GM20431 (cell line): ENCODE data around the gene LIMA1.
"Not testable (repeated sequence)": the region's sequence is repeated elsewhere in the genome, so short reads cannot be mapped to it uniquely, and the experiment has no call there.

Experiments used
- in situ Hi-C: fragments of 300-500 bp; cut with MseI, MboI; formaldehyde crosslinking; loops from one replicate; pipeline ENCODE4 v1.15.0; 2020; ENCODE audit warnings: low sequenced_read_pairs; ENCODE audit not compliant: unreplicated experiment

The LIMA1 gene

DNA sequence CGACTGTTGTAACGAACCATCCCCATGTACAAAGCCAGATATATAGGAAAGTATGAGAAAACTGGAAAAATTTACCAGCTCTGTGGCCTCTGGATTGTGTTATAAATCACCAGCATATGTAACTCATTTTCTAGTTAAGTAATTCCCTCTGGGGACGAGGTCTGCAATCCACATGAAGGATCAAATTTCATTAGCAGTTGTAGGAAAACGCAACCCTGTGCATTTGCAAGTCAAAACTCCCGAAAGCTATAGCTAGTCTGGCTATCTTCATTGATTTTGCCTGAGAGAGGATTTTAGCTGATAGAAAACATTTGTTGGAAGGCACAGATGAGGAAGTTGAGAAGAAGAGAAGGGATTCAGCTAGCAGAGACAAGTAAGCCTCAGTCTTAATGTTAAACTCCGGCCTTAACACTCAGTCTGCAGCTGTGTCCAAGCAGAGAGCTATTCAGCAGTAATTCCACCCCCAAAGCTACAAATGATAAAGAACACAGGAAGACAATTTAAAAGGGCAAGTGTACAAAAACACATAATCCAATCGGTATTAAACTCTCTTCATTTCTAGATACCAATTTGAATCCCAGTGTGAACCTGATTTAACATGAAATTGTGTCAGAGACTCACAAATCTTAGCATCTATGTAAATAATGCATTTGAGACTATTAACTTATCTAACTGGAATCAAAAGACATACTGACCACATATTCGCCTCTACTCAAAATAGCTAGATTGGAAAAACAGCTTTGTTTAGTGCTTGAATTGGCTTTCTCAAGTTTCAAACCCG, 61.9 kb downstream of the LIMA1 start:
- in situ Hi-C loops, result no loop called here

DNA sequence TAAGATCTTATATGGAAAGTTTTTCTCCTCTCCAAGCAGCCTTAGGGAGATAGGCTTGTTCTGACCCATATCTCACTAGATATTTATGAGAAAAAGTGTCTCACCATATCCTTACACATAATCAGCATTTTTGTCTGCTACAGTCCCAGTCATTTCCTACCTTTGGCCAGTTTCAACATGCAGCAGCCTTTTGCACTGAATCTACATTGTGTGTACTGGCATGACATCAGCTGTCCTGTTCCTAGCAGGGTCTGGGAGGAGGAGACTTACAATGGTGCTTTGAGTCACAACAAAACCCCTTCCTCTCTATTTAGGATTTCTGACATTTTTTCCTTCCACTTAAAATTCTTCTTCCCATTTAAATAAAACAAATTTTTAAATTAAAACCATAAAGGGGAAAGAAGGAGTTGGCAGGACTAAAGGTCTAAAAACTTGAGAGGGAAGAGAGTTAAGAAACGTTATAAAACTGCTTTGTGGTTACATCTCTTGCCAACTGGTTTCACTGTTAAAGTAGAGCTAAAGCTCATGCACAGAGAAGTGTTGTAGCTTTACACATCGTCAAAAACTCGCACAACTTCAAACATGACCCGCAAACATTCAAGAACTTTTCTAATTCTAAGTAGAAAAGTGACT, 62.8 kb downstream of the LIMA1 start:
- in situ Hi-C loops, result no loop called here

DNA sequence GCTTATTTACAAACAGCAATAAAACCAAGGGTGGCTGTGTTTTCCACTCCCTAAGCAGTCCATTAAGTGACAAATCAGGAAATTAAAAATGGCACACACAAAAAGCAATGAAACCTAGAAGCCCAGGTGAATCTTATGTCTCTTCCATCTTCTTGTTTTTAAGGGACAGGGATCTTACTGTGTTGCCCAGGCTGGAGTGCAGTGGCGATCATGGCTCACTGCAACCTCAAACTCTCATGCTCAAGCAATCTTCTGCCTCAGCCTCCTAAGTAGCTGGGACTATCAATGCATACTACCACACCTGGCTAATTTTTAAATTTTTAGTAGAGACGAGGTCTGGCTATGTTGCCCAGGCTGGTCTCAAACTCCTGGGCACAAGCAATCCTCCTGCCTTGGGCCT, 63.8 kb downstream of the LIMA1 start:
- in situ Hi-C loops, result no loop called here

DNA sequence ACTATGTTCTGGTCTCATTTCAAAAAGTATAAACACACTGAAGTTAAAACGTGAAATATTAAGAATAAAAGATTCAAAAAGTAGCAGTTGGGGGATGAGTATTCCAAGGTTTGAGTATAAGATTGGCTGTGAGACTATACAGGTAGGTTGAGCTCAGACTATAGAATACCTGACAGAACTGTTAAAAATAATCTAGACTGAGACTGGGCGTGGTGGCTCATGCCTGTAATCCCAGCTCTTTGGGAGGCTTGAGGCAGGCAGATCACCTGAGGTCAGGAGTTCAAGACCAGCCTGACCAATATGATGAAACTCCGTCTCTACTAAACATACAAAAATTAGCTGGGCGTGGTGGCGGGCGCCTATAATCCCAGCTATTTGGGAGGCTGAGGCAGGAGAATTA, 64.3 kb downstream of the LIMA1 start:
- in situ Hi-C loops, result not testable (repeated sequence)

DNA sequence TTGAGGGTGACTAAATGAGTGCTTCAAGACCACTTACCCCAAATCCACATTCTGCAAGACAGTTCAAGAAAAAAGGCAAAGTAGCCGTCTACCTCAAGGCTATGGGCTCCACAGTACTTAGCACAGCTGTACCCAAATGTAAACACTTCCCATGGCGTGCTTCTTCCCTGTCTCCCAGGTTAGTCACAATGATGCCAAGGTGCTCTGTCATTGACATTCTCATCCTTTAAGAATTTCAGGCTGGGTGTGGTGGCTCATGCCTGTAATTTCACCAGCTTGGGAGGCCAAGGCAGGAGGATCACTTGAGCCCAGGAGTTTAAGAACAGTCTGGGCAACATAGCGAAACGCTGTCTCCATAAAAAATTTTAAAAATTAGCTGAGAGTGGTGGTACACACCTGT, 64.9 kb downstream of the LIMA1 start:
- in situ Hi-C loops, result no loop called here

DNA sequence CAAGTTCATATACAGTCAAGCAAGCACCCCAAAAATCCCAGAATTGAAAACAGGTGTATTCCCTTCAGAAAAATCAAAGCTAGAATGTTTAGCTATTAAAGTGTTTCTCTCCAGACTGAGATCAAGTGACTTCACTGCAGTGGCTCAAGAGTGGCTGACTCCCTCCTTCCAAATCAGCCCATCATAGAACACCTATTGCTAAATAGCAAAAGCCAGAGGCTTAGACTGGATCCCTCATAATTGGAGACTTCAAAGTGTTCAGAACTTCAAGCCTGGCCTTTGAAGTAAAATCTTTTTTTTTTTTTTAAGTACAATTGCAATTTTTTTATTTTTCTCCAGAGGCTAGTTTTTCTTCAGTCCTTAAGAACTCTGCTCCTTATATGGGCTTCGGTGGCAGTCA, 66.1 kb downstream of the LIMA1 start:
- in situ Hi-C loops, result no loop called here

DNA sequence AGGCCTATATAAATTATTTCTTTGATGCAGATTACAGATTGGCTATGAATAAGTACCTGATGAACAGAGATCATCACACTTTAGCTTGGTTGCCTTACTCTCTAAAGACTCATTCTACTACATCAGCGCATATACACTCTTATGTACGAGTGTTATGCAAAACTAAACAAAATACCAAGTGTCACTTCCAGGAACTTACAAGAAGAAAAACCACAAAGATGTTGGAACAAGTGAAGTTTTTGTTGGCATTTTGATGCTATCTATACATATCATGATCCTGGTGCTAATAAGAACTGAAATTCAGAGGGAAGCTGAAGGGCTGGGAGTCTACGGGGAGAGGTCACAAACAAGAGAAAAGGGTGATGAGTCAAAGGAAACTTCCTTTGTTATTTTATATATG, 68.3 kb downstream of the LIMA1 start:
- in situ Hi-C loops, result no loop called here

DNA sequence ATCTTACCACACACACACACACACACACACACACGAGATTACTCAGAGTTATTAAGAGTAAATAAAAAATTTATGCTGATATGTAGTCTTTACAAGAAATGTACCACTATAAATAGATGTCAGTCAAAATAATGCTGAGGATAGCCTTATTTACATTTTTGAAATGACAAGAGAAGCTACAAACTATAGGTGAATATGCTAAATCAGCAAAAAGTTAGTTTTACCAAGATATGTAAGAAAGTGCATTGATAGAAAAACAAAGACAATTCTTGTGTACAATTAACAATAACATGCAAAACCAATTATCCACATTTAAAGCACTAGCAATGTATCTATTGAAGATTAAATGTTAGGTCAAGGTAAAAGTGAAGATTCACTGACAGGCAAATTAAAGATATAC, 69.3 kb downstream of the LIMA1 start:
- in situ Hi-C loops, result no loop called here

DNA sequence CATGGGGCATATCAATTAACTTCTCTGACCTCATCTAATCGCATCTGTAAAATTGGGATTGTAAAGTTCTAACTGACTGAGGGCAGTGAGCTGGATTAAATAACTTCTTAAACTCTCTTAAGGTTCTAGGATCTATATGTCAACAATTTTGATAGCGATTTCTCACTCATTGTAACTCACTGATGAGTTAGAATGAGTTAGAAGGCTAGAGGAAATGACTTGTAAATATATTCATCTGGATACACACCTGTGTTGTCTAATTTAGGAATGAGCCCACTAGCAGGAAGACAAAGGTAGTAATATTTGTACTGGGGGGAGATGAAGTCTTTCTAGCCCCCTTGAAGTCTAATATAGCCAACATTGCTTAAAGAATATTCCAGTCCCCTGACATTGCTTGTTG, 69.9 kb downstream of the LIMA1 start:
- in situ Hi-C loops, result no loop called here

DNA sequence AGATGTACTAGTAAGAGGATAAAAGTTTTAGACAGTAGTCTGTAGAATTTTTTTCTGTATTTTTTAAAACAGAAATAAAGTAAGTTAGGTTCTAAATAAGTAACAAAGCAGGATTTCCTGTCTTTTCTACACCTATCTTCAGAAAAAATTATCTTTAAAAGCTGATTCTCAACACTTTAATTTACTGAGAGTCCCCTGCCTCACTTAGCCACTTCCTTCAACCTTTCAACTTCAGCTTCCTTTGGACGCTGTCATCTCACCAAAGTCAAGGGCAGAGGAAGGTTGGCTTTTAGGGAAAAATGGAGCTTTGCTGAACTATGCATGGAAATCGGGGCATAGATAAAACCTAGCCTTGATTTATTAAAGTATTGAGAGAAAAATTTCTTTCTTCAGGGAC, 71.3 kb downstream of the LIMA1 start:
- in situ Hi-C loops, result no loop called here

DNA sequence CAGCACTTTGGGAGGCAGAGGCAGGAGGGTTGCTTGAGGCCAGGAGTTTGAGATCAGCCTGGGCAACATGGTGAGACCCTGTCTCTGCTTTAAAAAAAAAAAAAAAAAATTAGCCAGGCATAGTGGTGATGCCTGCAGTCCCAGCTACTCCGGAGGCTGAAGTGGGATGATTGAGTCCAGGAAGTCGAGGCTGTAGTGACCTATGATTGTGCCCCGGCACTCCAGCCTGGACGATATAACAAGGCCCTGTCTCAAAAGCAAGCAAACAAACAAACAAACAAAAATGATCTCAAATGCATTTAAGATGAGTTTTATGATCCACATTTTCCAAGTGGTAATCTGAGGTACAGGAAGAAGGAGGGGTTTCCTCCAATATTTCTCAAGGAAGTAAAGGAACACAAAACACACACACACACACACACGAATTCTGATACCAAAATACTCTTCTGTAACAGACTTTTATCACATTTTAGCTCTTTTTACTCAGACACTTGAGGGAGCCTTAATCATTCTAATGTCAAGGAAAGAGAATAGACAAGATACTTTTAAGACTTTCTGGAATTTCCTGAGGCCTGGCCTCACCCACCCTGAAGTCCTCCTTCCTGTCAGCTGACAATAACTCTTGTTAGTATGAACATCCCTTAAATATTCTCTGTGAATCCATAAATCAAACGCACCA, 71.8 kb downstream of the LIMA1 start:
- in situ Hi-C loops, result no loop called here

DNA sequence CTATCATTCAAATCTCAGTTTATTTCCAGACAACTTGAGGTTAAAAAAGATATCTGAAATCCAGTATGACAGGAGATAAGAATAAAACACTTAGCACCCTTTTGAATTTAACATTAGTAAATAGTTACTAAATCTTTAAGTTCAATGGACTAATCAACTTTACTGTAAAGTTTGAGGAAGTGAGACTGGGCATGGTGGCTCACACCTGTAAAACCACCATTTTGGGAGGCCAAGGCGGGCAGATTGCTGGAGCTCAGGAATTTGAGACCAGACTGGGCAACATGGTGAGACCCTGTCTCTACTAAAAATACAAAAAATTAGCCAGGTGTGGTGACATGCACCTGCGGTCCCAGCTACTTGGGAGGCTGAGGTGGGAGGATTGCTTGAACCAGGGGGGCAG, 75.9 kb downstream of the LIMA1 start:
- in situ Hi-C loops, result no loop called here

DNA sequence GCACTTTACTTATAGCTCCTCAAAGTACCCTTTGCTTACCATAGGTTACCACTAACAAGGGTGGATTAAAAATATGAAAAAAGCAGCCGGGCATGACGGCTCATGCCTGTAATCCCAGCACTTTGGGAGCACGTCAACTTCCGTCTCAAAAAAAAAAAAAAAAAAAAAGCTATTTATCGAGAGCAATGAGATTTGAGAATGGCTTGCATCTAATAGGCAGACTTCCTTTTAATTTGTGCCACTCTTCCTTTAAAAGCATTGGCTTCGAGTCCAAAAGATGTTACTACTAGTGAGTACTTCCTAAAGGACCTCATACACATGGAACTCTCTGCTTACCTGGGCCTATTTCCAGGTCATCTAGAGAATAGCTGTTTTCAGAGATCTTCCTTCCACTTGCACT, 77.7 kb downstream of the LIMA1 start:
- in situ Hi-C loops, result no loop called here

DNA sequence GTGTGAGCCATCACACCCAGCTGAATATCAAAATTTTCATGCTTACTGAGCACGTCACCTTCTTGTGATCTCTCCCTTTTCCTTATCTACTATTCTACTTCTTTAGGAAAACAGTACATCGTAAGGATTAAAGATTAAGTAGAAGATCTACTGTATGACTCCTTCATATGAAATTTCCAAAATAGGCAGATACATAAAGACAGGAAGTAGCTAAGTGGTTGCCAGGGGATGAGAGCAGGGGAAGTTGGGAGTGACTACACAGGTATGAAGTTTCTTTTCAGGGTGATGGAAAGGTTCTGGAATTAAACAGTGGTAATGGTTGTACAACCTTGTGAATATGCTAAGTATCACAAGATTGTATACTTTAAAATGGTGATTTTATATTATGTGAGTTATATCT, 79.6 kb downstream of the LIMA1 start:
- in situ Hi-C loops, result no loop called here

DNA sequence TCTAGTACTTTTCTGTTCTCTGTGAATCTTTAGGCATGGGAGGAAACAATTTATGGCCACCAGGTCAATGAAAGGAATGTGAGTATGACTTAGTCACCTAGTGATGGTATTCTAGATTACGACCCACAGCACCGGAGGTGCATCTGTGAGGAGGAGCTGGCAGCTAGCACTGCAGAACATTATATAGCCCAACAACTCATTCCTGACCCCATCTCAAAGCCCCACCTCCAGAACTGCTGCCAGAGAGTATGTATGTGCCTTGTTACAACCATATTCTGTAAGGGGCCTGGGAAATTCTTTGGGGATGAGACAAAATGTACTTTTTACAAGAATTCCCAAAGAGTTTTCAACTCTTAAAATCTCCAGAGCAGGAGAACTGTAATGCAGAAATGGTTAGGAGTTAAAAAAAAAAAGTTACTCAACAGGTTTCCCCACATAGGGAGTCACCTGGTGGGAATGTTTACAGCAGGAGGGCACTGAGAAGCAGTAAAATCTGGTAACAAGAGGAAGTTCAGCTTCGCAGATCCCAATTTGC, 81.3 kb downstream of the LIMA1 start:
- in situ Hi-C loops, result no loop called here

DNA sequence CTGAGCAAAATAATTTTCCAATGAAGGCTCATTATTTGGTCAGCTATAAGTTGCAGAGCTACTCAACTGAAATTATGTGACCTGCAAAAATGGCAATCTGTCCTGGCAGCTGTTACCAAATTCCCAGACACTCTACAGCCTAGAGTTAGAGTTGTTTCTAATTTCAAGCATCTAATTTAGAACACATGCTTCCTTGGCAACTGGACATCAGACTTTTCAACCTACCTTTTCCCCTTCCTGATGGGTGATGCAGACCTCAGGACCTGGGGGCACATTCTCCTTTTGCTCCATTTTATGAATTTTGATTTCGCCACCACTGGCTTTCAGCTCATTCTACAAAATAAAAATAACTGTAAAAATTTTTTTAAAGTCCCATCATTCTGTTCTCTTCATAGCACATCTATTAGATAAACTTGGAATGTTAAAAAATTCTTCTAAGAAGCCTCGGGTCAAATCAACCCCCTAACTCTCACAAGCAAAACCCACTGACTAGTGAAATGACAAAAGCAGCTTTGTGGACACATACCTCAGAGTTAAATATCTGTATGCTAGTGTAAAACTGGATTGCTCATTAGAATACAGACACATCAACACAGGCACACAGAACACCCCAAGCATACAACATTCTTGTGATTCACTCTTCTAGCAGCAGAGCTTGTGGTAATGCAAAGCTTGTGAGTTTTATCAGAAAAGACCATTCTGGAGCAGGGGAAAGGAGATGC, 82.6 kb downstream of the LIMA1 start:
- in situ Hi-C loops, result no loop called here

DNA sequence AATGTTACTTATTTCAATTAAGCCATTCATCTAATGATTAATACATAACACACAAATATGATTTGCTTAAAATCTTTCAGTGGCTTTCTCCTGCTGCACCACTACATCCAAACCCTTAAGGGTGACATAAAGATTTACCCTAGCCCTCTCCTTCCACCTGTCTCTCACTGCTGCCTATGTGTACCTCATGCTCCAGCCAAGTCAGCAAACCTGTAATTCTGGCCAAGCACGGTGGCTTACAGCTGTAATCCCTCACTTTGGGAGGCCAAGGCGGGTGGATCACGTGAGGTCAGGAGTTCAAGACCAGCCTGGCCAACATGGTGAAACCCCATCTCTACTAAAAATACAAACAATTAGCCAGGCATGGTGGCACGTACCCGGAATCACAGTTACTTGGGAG, 84.5 kb downstream of the LIMA1 start:
- in situ Hi-C loops, result no loop called here

DNA sequence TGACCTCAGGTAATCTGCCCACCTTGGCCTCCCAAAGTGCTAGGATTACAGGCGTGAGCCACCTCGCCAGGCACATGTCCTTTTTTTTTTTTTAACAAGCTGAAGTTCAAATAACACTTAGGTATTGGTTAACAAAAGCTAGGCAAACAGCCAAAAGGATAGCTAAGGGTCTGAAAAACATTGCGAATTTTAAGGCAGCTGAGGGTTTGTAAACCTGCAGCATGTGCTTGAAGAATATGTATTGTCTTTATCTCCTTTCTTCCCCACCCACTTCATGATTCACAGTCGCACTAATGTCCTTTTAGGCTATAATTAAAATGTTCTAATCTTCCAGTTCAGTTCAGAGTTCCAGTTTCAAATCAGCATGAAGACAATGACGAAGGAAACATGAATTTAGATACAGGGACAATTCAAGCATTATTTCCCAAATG, 86.0 kb downstream of the LIMA1 start:
- in situ Hi-C loops, result no loop called here

DNA sequence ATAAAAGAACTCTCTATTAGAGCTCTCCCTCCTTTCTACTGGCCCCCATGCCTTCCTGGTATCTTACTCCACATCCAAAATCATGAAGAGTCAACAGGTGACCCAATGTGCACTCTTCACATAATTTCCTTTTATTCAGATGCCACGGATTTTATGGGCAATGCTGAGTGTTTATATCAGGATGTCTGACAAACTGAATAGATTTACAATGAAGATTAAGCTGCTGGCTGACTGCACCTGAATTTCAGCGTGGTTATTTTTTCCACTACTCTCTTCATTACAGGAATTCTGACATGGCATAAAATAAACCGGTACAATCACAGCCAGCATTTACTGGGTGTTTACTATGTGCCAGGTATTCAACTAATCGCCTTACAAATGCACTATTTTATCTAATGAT, 86.8 kb downstream of the LIMA1 start:
- in situ Hi-C loops, result no loop called here

DNA sequence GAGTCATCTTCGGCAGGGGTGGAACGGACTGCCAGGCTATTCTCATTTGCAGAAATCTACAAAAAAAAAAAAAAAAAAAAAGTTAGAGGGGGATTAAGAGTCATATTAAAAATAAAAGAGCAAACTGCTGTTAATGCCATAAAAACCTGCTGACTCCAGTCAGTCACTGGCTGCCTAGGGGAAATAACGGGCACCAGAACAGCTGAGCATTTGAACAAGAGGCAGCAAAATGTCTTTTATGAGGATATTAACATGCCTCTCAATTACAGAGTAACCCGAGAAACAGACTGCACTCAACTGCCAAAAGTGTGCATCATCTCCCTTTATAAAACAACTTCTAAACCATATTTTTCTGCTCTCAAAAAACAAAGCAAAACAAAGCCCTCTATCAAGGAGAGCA, 87.5 kb downstream of the LIMA1 start:
- in situ Hi-C loops, result no loop called here

DNA sequence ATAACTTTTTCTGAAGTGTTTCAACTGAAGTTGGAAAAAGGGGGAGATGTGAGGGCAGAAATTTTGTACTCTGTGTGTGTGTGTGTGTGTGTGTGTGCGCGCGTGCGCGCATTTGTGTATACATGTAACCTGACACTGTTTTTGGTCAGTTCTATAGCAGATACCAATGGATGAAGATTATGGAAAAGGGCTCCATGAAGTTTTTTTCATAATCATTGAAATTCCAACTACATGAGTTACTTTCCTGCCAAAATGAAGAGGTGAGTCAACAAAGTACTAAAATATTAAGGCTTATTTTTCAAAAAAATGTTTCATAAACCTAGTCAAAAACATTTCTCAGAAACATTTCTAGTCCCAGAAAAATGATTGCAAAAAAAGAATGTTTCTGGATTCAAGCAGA, 90.4 kb downstream of the LIMA1 start:
- in situ Hi-C loops, result no loop called here
